GM20000 (cell line): ENCODE data around the gene GPR26.
"Not testable (repeated sequence)": the region's sequence is repeated elsewhere in the genome, so short reads cannot be mapped to it uniquely, and the experiment has no call there.

Experiments used
- DNase-seq: peaks from one replicate; pipeline ENCODE4 v3.0.0; 2012; ENCODE audit warnings: low spot score
- TF ChIP-seq, protein P1 (sequence below): IDR thresholded peaks from 2 replicates; pipeline ENCODE4 v1.5.1; 2012; ENCODE audit warnings: mild to moderate bottlenecking, control low read depth; ENCODE audit errors: extremely low read depth, missing control alignments

Gene GPR26

DNA sequence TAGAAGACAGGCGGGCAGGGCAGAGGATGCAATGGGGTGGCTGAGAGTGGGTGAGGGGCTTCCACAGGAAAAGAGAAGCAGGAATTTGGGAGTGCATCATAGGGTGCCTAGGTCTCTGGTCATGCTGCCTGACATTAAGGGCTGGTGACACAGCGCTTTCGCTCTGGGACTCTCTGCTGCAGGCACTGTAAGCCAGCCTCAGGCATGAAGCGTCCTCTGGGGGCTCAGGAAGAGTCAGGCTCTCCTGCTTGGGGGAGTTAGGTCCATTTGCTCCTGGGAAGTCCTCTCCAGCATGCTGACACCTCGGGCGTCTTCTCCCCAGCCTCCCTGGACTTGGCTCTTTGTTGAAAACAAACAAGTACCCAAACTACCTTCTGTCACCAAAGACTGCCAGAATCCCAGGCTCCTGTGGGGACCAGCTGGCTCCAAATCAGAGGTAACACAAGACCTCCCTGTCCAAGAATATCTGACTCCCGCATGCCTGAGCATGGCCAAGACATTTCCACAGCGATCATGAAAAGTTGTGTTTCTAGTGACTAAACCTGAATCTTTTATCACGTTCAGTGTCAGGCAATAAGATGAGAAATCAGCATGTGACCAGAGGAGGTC is 55.4 kb downstream of the GPR26 start:
- no peak for DNase-seq
- TF ChIP-seq, protein P1, sequence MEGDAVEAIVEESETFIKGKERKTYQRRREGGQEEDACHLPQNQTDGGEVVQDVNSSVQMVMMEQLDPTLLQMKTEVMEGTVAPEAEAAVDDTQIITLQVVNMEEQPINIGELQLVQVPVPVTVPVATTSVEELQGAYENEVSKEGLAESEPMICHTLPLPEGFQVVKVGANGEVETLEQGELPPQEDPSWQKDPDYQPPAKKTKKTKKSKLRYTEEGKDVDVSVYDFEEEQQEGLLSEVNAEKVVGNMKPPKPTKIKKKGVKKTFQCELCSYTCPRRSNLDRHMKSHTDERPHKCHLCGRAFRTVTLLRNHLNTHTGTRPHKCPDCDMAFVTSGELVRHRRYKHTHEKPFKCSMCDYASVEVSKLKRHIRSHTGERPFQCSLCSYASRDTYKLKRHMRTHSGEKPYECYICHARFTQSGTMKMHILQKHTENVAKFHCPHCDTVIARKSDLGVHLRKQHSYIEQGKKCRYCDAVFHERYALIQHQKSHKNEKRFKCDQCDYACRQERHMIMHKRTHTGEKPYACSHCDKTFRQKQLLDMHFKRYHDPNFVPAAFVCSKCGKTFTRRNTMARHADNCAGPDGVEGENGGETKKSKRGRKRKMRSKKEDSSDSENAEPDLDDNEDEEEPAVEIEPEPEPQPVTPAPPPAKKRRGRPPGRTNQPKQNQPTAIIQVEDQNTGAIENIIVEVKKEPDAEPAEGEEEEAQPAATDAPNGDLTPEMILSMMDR = no peak

DNA sequence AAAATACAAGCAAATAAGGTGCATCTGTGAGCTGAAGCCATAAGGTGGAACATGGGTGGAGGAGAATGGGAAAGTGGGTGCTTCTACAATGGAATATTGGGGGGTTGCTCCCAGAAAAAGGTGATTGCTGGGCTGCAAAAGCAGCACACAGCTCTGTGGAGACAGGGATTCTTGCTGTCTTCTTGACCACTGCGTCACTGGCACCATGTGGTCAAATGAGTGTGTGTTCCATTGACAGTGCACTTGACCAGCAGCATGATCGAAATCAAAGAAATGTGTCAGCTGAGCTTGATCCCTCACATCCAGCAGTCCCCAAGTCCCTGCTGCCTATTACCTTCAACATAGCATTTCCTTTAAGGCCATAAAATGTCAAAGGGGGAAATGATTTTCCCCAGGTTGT is 56.2 kb downstream of the GPR26 start:
- TF ChIP-seq, protein P1 = no peak
- DNase-seq = no peak

DNA sequence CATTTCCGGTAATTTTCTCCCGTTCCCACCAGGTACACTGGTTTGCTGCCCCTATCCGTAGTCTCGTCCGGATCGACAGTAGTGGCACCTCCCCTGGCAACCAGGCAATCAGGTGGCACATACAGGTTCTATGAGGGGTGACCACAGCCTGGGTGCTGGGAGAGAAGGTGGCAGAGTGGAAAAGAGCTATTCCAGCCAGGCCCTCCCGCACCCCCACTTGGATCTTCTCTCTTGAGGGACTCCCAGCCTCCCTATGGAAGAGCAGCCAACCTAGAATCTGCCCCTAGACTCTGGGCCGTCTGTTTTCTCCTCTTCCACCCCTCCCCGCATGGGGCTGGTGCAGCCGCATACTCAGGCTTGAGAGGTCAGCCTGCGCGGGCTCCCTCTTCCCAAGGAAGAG is 58.6 kb downstream of the GPR26 start:
- no peak for DNase-seq
- TF ChIP-seq, protein P1 = no peak

DNA sequence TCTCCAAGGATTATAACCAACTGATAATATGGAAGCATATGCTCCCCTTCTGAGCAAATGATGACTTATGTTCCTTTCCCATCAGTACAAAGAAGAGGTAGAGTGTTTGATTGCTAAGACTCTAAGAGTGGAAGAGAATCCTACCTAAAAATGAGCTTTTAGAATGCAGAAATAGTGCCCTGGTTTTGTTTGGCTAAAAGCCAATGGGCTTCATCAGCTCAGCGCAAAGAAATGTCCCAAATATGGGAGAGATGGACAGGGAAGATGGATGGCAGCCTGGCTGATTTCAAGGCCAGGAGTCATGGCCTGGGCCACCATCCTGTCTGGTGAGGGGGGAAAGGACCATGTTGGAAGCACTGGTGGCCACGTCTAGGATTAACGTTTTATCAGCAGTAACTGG is 60.2 kb downstream of the GPR26 start:
- DNase-seq = no peak
- TF ChIP-seq, protein P1 = no peak

DNA sequence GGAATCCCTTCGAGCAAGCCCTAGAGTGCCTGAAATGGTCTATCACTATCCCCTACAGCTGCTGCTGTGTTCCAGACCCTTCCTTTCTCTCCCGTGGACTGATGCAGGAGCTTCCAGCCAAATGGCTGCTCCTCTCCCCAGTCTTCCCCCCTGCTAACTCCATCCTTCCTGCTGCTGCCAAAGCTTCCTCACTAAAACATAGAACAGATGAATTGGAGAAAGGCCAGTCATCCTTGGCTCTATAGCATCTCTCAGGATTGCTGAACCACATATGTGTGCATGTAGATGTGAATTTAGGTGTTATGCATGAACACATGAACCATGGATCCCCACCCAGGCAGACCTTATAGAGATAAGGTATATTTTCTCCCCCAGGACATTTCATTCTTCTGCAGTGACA is 60.7 kb downstream of the GPR26 start:
- TF ChIP-seq, protein P1 = no peak
- no peak for DNase-seq

DNA sequence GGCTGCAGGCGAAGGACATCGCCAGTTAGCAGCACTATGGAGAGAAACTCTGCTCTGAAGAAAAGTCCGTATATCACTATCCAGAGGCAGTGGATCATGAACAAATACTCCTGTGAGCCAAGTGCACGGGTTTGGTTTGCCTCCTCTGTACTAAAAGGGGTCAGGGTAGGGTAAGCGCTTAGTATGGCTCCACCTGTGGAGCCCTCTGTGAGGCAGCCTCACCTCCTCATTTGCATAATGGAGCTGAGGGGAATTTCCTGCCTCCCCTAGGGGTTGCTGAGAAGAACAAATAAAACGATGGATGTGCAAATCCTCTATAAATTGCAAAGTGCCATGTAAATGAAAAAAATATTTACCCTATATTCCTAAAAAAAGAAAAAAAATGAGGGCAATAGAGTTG is 63.4 kb downstream of the GPR26 start:
- DNase-seq = no peak
- TF ChIP-seq, protein P1 = no peak

DNA sequence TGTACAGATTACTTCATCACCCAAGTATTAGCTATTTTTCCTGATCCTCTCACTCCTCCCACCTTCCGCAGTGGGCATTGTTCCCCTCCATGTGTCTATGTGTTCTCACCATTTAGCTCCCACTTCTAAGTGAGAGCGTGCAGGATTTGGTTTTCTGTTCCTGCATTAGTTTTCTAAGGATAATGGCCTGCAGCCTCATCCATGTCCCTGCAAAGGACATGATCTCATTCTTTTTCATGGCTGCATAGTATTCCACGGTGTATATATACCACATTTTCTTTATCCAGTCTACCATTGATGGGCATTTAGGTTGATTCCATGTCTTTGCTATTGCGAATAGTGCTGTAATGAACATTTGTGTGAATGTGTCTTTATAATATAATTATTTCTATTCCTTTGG is 70.8 kb downstream of the GPR26 start:
- not testable (repeated sequence) for DNase-seq

DNA sequence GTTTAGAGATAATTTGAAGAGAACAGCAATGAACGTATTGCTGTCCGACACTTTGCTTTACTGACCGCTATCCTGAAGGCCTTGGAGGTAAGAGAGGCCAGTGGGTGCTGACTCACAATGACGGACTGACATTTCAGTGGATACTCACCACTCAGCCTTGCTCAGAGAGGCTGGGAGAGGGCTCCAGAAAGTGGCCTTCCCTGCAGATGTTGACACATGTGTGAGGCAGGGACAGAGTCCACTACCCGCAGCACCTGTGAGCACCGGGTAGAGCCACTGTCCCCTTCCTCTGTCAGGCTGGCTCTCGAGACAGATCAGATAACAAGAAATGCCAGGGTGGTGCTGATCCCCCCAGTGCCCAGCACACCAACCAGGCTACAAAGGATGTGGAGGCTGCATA is 75.0 kb downstream of the GPR26 start:
- TF ChIP-seq, protein P1 = no peak
- DNase-seq = no peak
